HCT116 (cell line): ENCODE measurements around the gene DBNL. TPM values are rescaled to one million over a fixed set of nuclear protein-coding genes. Genes with fewer than 3 reads are reported as not detected.

Experiments used
- ATAC-seq: fragments of 200-7000 bp; cut with Tn5 transposase; 2 replicates; pipeline ENCODE4 v1.9.1; 2020; ENCODE audit warnings: mild to moderate bottlenecking, moderate library complexity
- BruUV-seq: library from RNA; stranded (reverse); fragments of 400-500 nt; replicated peaks from 2 replicates; lab custom pipeline; 2021; lab: Mats Ljungman, UMichigan
- CTCF ChIA-PET: fragments of 300-600 bp; sonication (Branson Sonifier 250); formaldehyde crosslinking; loops from one replicate; lab custom pipeline; 2021; ENCODE audit warnings: antibody characterized with exemption; lab: Charles Lee
- POLR2A ChIA-PET: fragments of 300-600, 350-600 bp; sonication (Branson Sonifier 250); formaldehyde crosslinking; loops from one replicate; lab custom pipeline; 2021; ENCODE audit warnings: antibody characterized with exemption; lab: Charles Lee
- RAD21 ChIA-PET, 2 experiments: fragments of 300-600 bp; sonication (Branson Sonifier 250); formaldehyde crosslinking; loops; one replicate each; lab custom pipeline; 2023; ENCODE audit warnings: low total read pairs in 2 of 2; ENCODE audit not compliant: uncharacterized antibody in 2 of 2, unreplicated experiment in 2 of 2, low non-redundant PET in 1 of 2; lab: Charles Lee
- DNase-seq: peaks from one replicate; pipeline ENCODE4 v3.0.0-alpha.2; 2010; ENCODE audit warnings: low read depth, low spot score
- H2AFZ ChIP-seq: fragments of 200-600 bp; shearing (Covaris generic), sonication (generic); 2 replicates; pipeline ENCODE4 v1.6.1; 2017; ENCODE audit warnings: low read depth, mixed run types, mixed read lengths, antibody characterized with exemption, low read length; ENCODE audit not compliant: poor library complexity, severe bottlenecking
- H3K27ac ChIP-seq: 2 replicates; pipeline ENCODE4 v1.5.1; 2012; ENCODE audit warnings: low read depth, low read length
- H3K27me3 ChIP-seq: fragments of 200-600 bp; sonication (generic); 2 replicates; pipeline ENCODE4 v1.6.1; 2016; ENCODE audit warnings: mixed run types, low read length, mixed read lengths; ENCODE audit not compliant: insufficient read depth
- H3K36me3 ChIP-seq, 2 experiments: fragments of 200-500 bp in 1 of 2; fragments of 200-600 bp in 1 of 2; sonication (Bioruptor generic) in 1 of 2; sonication (generic) in 1 of 2; 2 replicates each; pipeline versions ENCODE4 v1.5.1 to v1.6.1; 2014 to 2016; ENCODE audit warnings: low read length in 2 of 2, inconsistent platforms in 1 of 2, mixed read lengths in 1 of 2, mixed run types in 1 of 2; ENCODE audit not compliant: insufficient read depth in 2 of 2, control insufficient read depth in 1 of 2
- H3K4me1 ChIP-seq, 2 experiments: fragments of 200-600 bp in 1 of 2; sonication (generic) in 1 of 2; 2 replicates each; pipeline versions ENCODE4 v1.5.1 to v1.6.1; 2012 to 2017; ENCODE audit warnings: low read length in 2 of 2, inconsistent platforms in 1 of 2, mild to moderate bottlenecking in 1 of 2, mixed read lengths in 1 of 2, mixed run types in 1 of 2, moderate library complexity in 1 of 2; ENCODE audit not compliant: insufficient read depth in 2 of 2, control insufficient read depth in 1 of 2
- H3K4me2 ChIP-seq: fragments of 200-600 bp; sonication (generic); 2 replicates; pipeline ENCODE4 v1.6.1; 2017; ENCODE audit warnings: mixed run types, low read length, mixed read lengths
- H3K4me3 ChIP-seq, 2 experiments: fragments of 200-600 bp in 1 of 2; sonication (generic) in 1 of 2; replicated peaks in 1 of 2; 2 replicates each; pipeline ENCODE4 v1.5.1; 2011 to 2016; ENCODE audit warnings: low read length in 2 of 2, control low read depth in 1 of 2, low read depth in 1 of 2, mild to moderate bottlenecking in 1 of 2, mixed read lengths in 1 of 2, mixed run types in 1 of 2
- H3K79me2 ChIP-seq: fragments of 200-600 bp; sonication (generic); 2 replicates; pipeline ENCODE4 v1.6.1; 2017; ENCODE audit warnings: mild to moderate bottlenecking, mixed run types, low read length, moderate library complexity, mixed read lengths; ENCODE audit not compliant: insufficient read depth
- H3K9ac ChIP-seq: fragments of 200-600 bp; sonication (generic); 2 replicates; pipeline ENCODE4 v1.6.1; 2016; ENCODE audit warnings: low read length, mixed read lengths
- H3K9me2 ChIP-seq: fragments of 200-600 bp; sonication (generic), shearing (Covaris generic); 2 replicates; pipeline ENCODE4 v1.6.1; 2017; ENCODE audit warnings: mixed run types, mild to moderate bottlenecking, moderate library complexity; ENCODE audit not compliant: insufficient read depth
- H3K9me3 ChIP-seq, 2 experiments: fragments of 200-500 bp in 1 of 2; fragments of 200-600 bp in 1 of 2; sonication (Bioruptor generic) in 1 of 2; sonication (generic) in 1 of 2; 2 replicates each; pipeline ENCODE4 v1.6.1; 2014 to 2017; ENCODE audit warnings: low read length in 2 of 2, mixed read lengths in 2 of 2, inconsistent platforms in 1 of 2, low read depth in 1 of 2, mild to moderate bottlenecking in 1 of 2, mixed run types in 1 of 2, moderate library complexity in 1 of 2; ENCODE audit not compliant: control insufficient read depth in 1 of 2, insufficient read depth in 1 of 2
- H4K20me1 ChIP-seq: fragments of 200-600 bp; sonication (generic), shearing (Covaris generic); 2 replicates; pipeline ENCODE4 v1.6.1; 2017; ENCODE audit warnings: mixed run types, mild to moderate bottlenecking, moderate library complexity; ENCODE audit not compliant: insufficient read depth
- ATF3 ChIP-seq: IDR thresholded peaks from 2 replicates; pipeline ENCODE4 v1.6.1; 2012
- ELF1 ChIP-seq: IDR thresholded peaks from 2 replicates; pipeline ENCODE4 v1.6.1; 2012; ENCODE audit warnings: low read depth, borderline replicate concordance
- EZH2 ChIP-seq: fragments of 200-600 bp; sonication (generic); IDR thresholded peaks from 2 replicates; pipeline ENCODE4 v1.6.1; 2017; ENCODE audit warnings: antibody characterized with exemption, mixed run types
- FOSL1 ChIP-seq: IDR thresholded peaks from 2 replicates; pipeline ENCODE4 v1.6.1; 2012; ENCODE audit warnings: low read depth
- JUND ChIP-seq: IDR thresholded peaks from 2 replicates; pipeline ENCODE4 v1.6.1; 2012
- MAX ChIP-seq: IDR thresholded peaks from 2 replicates; pipeline ENCODE4 v1.6.1; 2012
- POLR2A ChIP-seq: IDR thresholded peaks from 2 replicates; pipeline ENCODE4 v1.7.0; 2011; ENCODE audit warnings: borderline replicate concordance; ENCODE audit not compliant: insufficient read depth, insufficient read length; ENCODE audit errors: extremely low read depth
- POLR2AphosphoS5 ChIP-seq: IDR thresholded peaks from 2 replicates; pipeline ENCODE4 v1.6.1; 2011; ENCODE audit warnings: mild to moderate bottlenecking, low read depth, low read length, moderate library complexity
- RAD21 ChIP-seq: IDR thresholded peaks from 2 replicates; pipeline ENCODE4 v1.6.1; 2012; ENCODE audit warnings: low read depth, mild to moderate bottlenecking
- SIN3A ChIP-seq: IDR thresholded peaks from 2 replicates; pipeline ENCODE4 v1.6.1; 2012; ENCODE audit warnings: low read depth
- SP1 ChIP-seq: IDR thresholded peaks from 2 replicates; pipeline ENCODE4 v1.6.1; 2012; ENCODE audit warnings: low read depth
- SRF ChIP-seq: IDR thresholded peaks from 2 replicates; pipeline ENCODE4 v1.6.1; 2012; ENCODE audit warnings: low read depth
- TCF7L2 ChIP-seq: IDR thresholded peaks from 2 replicates; pipeline ENCODE4 v1.7.0; 2011; ENCODE audit warnings: borderline replicate concordance, inconsistent platforms; ENCODE audit not compliant: insufficient read depth, insufficient read length; ENCODE audit errors: extremely low read depth
- ZBTB33 ChIP-seq: IDR thresholded peaks from 2 replicates; pipeline ENCODE4 v1.6.1; 2011; ENCODE audit warnings: mild to moderate bottlenecking, low read length, moderate library complexity; ENCODE audit not compliant: insufficient replicate concordance; ENCODE audit errors: extremely low read depth
- ZFX ChIP-seq: fragments of 450-650 bp; IDR thresholded peaks from 2 replicates; pipeline ENCODE4 v1.6.1; 2017
- intact Hi-C: fragments of 100-400 bp; cut with micrococcal nuclease; formaldehyde crosslinking; loops from 2 replicates; pipeline ENCODE4 v1.10.0; 2022
- total RNA-seq: library from RNA; stranded (reverse); gene quantifications from one replicate; pipeline ENCODE4 v1.2.1, GENCODE V29; 2021; ENCODE audit not compliant: unreplicated experiment

DBNL gene
- total RNA-seq, 1 experiment from 2014 or later: 39.4 TPM

GRCh38 chr7:44075296-44076075 is 31.0 kb downstream of the DBNL start:
- no peak overlapping the region for H2AFZ ChIP-seq
- POLR2A ChIA-PET: interaction anchor here (0.7 kb wide), 1 partner anchor 39 kb away, joined by 3 read pairs; no protein-coding TSS in a partner anchor
- H3K9ac ChIP-seq: no peak overlapping the region
- H3K4me2 ChIP-seq: no peak overlapping the region
- H3K9me2 ChIP-seq: no peaks in the 10 kb centered on the region
- RAD21 ChIA-PET: no interaction called here
- peaks cover 11 to 33% of the 10 kb centered on the region in 2 experiments for H3K4me1 ChIP-seq
- H3K36me3 ChIP-seq: peaks cover 24 to 33% of the 10 kb centered on the region in 2 experiments; a peak in 3 of 4 replicates
- TF ChIP-seq POLR2A (no peak), MAX (no peak), TCF7L2 (no peak), SP1 (no peak), ZBTB33 (no peak), SRF (no peak), ELF1 (no peak), POLR2AphosphoS5 (no peak), FOSL1 (no peak), ATF3 (no peak), SIN3A (no peak), RAD21 (no peak), EZH2 (no peak), JUND (no peak), ZFX (no peak)
- ATAC-seq (no peak), DNase-seq (no peak)
- H3K9me3 ChIP-seq: no peaks in the 10 kb centered on the region
- CTCF ChIA-PET: no interaction called here
- no TSS peak for BruUV-seq
- H3K27me3 ChIP-seq: no peaks in the 10 kb centered on the region
- intact Hi-C loops: no loop called here
- no peak overlapping the region for H3K4me3 ChIP-seq
- no peak overlapping the region for H3K27ac ChIP-seq
- H4K20me1 ChIP-seq: no peaks in the 10 kb centered on the region
- peaks cover 2% of the 10 kb centered on the region; the same call in 1 of the 2 replicates for H3K79me2 ChIP-seq
